Activated CD4-positive, alpha-beta T cell treated with anti-CD3 and anti-CD28 coated beads, Interleukin-2, amount 10 ng/mL, durations not matched to agents 7 days and 5 days (primary cell): ENCODE measurements around the gene MOV10L1. TPM values are rescaled to one million over a fixed set of nuclear protein-coding genes. Genes with fewer than 3 reads are reported as not detected.

ENCODE experiments used
- CTCF ChIA-PET: fragments of 350-600 bp; sonication (Branson Sonifier 250); formaldehyde crosslinking; loops from one replicate; lab custom pipeline; 2021; ENCODE audit warnings: antibody characterized with exemption; lab: Charles Lee
- POLR2A ChIA-PET: fragments of 350-600 bp; sonication (Branson Sonifier 250); formaldehyde crosslinking; loops from one replicate; lab custom pipeline; 2021; ENCODE audit warnings: antibody characterized with exemption; lab: Charles Lee
- DNase-seq: peaks from one replicate; pipeline ENCODE4 v3.0.0-alpha.2; 2020
- H3K27ac Mint-ChIP-seq: one replicate; pipeline ENCODE4 v1.8.0; 2021; ENCODE audit warnings: mild to moderate bottlenecking, moderate library complexity, mixed read lengths
- H3K27me3 Mint-ChIP-seq: one replicate; pipeline ENCODE4 v1.8.0; 2021; ENCODE audit warnings: mixed read lengths
- H3K36me3 Mint-ChIP-seq: one replicate; pipeline ENCODE4 v1.8.0; 2021; ENCODE audit warnings: low read depth, mixed read lengths
- H3K4me1 Mint-ChIP-seq: one replicate; pipeline ENCODE4 v1.8.0; 2021; ENCODE audit warnings: mixed read lengths
- H3K4me3 Mint-ChIP-seq: one replicate; pipeline ENCODE4 v1.8.0; 2021; ENCODE audit warnings: mild to moderate bottlenecking, moderate library complexity, mixed read lengths
- H3K9me3 Mint-ChIP-seq: one replicate; pipeline ENCODE4 v1.8.0; 2021; ENCODE audit warnings: mixed read lengths
- total RNA-seq, 2 experiments: library from RNA; stranded (reverse); gene quantifications; one replicate each; pipeline ENCODE4 v1.2.3, GENCODE V29; 2021

The MOV10L1 gene
- total RNA-seq, 2 experiments from 2014 or later = not detected

DNA sequence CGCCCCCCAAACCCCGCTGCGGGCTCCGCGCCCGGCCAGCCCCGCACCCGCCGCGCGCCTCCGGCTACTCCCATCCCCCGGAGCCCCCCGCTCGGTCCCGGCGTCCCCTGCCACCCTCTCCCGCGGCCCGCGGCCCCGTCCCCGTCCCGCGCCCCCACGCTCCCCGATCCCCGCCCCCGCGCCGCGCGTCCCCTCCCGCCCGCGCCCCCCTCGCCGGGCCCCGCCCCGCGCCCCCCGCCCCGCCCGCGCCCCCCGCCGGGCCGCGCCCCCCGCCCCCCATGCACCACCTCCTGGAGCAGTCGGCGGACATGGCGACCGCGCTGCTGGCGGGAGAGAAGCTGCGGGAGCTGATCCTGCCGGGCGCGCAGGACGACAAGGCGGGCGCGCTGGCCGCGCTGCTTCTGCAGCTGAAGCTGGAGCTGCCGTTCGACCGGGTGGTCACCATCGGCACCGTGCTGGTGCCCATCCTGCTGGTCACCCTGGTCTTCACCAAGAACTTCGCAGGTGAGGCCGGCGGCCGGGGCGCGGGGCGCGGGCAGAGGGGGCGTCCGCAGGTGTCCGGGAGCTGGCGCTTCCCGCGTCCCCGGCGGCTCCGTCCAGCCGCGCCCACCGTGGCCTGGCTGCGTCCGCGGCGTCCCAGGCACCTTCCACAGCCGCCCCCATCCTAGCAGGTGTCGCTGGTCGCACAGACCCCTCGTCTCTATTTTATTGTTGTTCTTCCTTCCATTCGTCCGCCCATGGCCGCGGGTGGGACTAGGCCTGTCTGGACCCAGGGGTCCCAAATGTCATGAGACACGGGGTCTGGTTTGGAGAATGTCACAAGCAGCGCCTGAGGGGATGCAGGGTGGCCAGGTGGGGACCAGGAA lies 80.9 kb downstream of the MOV10L1 start, which contains the start of gene PANX2:
TSS of gene PANX2 (plus strand) at position 279 of the 866 bp plus-strand sequence. CDS start at position 279, 0 bp downstream.
- Mint-ChIP-seq H3K36me3 (no peaks in the 10 kb centered on the region), H3K27me3 (peaks cover 37% of the 10 kb centered on the region), H3K4me1 (peaks cover 6% of the 10 kb centered on the region), H3K27ac (no peak within 1 kb of the TSS), H3K4me3 (peak within 1 kb of the TSS; percentile 59), H3K9me3 (no peaks in the 10 kb centered on the region)
- CTCF ChIA-PET = interaction anchor here (0.7 to 1.3 kb wide), 2 partner anchors 17 to 20 kb away, joined by 3 to 4 read pairs; no protein-coding TSS in a partner anchor
- no peak for DNase-seq
- POLR2A ChIA-PET = no interaction called here

DNA sequence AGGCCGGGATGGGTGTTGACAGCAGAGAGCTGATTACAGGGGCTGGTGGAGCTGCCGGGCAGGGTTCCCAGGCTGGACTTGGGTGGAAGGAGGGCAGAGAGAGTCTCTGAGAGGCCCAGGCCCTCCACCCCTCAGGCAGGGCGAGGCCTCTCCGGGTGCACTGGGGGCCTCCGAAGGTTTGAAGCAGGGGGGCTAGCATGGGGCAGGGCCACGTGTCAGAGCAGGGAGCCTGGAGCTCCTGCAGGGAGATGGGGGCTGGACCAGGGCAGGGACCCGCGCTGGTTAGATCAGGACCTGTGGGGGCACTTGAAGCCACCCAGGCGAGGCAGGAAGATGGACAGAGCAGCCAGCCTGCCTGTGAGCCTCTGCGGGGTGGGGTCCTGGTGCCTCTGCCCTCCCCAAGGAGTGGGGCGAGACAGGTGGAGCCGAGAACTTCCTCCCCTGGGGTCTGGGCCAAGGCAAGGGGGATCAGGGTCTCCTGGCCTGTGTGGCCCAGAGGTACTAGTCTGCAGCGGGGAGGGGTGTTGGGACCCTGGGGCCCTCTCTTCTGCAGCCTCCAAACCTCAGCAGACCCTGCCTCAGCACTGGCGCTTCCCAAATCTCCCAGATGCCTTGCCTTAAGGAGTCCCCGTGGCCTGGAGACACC lies 81.6 kb downstream of the MOV10L1 start:
- POLR2A ChIA-PET = no interaction called here
- CTCF ChIA-PET = interaction anchor here (0.7 to 1.3 kb wide), 2 partner anchors 16 to 19 kb away, joined by 3 to 4 read pairs; no protein-coding TSS in a partner anchor
- no peak for DNase-seq

GRCh38 chr22:50171965-50172421 lies 82.2 kb downstream of the MOV10L1 start:
- ChIA-PET POLR2A (no interaction called here), CTCF (no interaction called here)
- Mint-ChIP-seq H3K36me3 (no peaks in the 10 kb centered on the region), H3K4me3 (peak overlapping the region; percentile 15), H3K4me1 (peaks cover 6% of the 10 kb centered on the region), H3K27ac (no peak overlapping the region), H3K9me3 (no peaks in the 10 kb centered on the region), H3K27me3 (peaks cover 37% of the 10 kb centered on the region)
- DNase-seq = no peak

More for the DNA sequence above, 81.6 kb downstream of the MOV10L1 start:
- H3K27me3 Mint-ChIP-seq = peaks cover 37% of the 10 kb centered on the region
- H3K4me1 Mint-ChIP-seq = peaks cover 6% of the 10 kb centered on the region
- no peak overlapping the region for H3K27ac Mint-ChIP-seq
- H3K36me3 Mint-ChIP-seq = no peaks in the 10 kb centered on the region
- no peaks in the 10 kb centered on the region for H3K9me3 Mint-ChIP-seq
- H3K4me3 Mint-ChIP-seq = peak overlapping the region; percentile 59

- CTCF ChIA-PET = interaction anchor here (0.7 to 1.0 kb wide), 2 partner anchors 9 to 11 kb away, joined by 3 read pairs; no protein-coding TSS in a partner anchor
- POLR2A ChIA-PET = no interaction called here
- peaks cover 26% of the 10 kb centered on the region for H3K27me3 Mint-ChIP-seq
- no peaks in the 10 kb centered on the region for H3K36me3 Mint-ChIP-seq
- H3K9me3 Mint-ChIP-seq = no peaks in the 10 kb centered on the region
- no peak overlapping the region for H3K27ac Mint-ChIP-seq
- no peak overlapping the region for H3K4me3 Mint-ChIP-seq
- peaks cover 6% of the 10 kb centered on the region for H3K4me1 Mint-ChIP-seq
- no peak for DNase-seq
Measured at GRCh38 chr22:50173311-50173982, 83.6 kb downstream of the MOV10L1 start.

DNA sequence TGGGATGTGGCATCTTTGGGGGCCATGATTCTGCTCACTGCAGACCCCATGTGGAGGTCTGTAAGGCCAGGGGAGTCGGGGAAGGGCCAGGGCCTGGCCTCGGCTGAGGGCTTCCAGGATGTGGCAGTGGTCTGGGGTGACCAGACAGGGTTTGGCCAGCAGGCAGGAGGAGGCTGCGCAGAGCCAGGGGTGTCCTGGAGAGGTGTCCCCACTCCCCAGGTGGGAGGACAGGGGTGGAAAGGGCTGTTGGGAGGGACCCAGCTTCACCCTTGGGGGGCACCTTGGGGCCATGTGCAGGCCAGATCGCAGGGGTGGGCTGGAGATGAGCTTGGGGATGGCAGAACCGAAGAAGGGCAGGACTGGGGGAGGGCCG lies 84.2 kb downstream of the MOV10L1 start:
- no peak for DNase-seq
- Mint-ChIP-seq H3K4me1 (peaks cover 6% of the 10 kb centered on the region), H3K27me3 (peaks cover 21% of the 10 kb centered on the region), H3K9me3 (no peaks in the 10 kb centered on the region), H3K4me3 (no peak overlapping the region), H3K27ac (no peak overlapping the region), H3K36me3 (no peaks in the 10 kb centered on the region)
- CTCF ChIA-PET = interaction anchor here (1.0 kb wide), 1 partner anchor 10 kb away, joined by 3 read pairs; no protein-coding TSS in a partner anchor
- POLR2A ChIA-PET = no interaction called here

- Mint-ChIP-seq H3K4me3 (no peak overlapping the region), H3K27ac (no peak overlapping the region), H3K9me3 (no peaks in the 10 kb centered on the region), H3K4me1 (peaks cover 5% of the 10 kb centered on the region), H3K27me3 (peaks cover 17% of the 10 kb centered on the region), H3K36me3 (no peaks in the 10 kb centered on the region)
- no peak for DNase-seq
- POLR2A ChIA-PET = no interaction called here
- CTCF ChIA-PET = interaction anchor here (0.6 to 1.0 kb wide), 3 partner anchors 10 to 446 kb away, joined by 3 to 4 read pairs (median 3); no protein-coding TSS in a partner anchor
Measured at GRCh38 chr22:50174382-50175190, 84.8 kb downstream of the MOV10L1 start.

DNA sequence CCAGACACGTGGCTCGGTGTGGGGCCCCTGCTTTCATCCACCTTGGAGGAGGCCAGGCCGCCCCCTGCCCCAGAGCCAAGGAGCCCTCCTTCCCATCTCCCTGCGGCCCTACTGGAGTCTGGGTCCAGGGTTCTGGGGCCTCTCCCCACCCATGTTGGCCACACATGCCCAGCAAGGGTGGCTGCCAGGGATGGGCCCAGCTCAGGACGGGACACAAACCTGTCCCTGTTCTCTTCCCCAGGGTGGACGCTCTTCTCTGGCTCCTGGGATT lies 85.3 kb downstream of the MOV10L1 start:
- Mint-ChIP-seq H3K36me3 (no peaks in the 10 kb centered on the region), H3K4me3 (no peak overlapping the region), H3K27me3 (peaks cover 17% of the 10 kb centered on the region), H3K9me3 (no peaks in the 10 kb centered on the region), H3K4me1 (peaks cover 8% of the 10 kb centered on the region), H3K27ac (no peak overlapping the region)
- no peak for DNase-seq
- ChIA-PET POLR2A (no interaction called here), CTCF (interaction anchor here (0.8 kb wide), 1 partner anchor 446 kb away, joined by 3 read pairs; no protein-coding TSS in a partner anchor)

- ChIA-PET CTCF (interaction anchor here (1.4 kb wide), 1 partner anchor 14 kb away, joined by 4 read pairs; no protein-coding TSS in a partner anchor), POLR2A (no interaction called here)
Measured at GRCh38 chr22:50175921-50176849, 86.4 kb downstream of the MOV10L1 start.

DNA sequence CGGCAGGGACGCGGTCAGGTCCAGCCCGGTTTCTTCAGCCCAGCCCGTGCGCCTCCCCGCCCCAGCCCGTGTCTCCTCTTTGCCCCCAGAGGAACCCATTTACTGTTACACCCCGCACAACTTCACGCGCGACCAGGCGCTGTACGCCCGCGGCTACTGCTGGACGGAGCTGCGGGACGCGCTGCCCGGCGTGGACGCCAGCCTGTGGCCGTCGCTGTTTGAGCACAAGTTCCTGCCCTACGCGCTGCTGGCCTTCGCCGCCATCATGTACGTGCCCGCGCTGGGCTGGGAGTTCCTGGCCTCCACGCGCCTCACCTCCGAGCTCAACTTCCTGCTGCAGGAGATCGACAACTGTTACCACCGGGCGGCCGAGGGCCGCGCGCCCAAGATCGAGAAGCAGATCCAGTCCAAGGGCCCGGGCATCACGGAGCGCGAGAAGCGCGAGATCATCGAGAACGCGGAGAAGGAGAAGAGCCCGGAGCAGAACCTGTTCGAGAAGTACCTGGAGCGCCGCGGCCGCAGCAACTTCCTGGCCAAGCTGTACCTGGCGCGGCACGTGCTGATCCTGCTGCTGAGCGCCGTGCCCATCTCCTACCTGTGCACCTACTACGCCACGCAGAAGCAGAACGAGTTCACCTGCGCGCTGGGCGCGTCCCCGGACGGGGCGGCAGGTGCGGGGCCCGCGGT lies 87.2 kb downstream of the MOV10L1 start:
- Mint-ChIP-seq H3K9me3 (no peaks in the 10 kb centered on the region), H3K36me3 (no peaks in the 10 kb centered on the region), H3K4me3 (no peak overlapping the region), H3K4me1 (peaks cover 4% of the 10 kb centered on the region), H3K27ac (no peak overlapping the region), H3K27me3 (peaks cover 8% of the 10 kb centered on the region)
- ChIA-PET CTCF (interaction anchor here (1.4 kb wide), 1 partner anchor 13 kb away, joined by 4 read pairs; no protein-coding TSS in a partner anchor), POLR2A (no interaction called here)
- DNase-seq = no peak

More at GRCh38 chr22:50175921-50176849, 86.4 kb downstream of the MOV10L1 start:
- Mint-ChIP-seq H3K27me3 (peaks cover 14% of the 10 kb centered on the region), H3K27ac (no peak overlapping the region), H3K4me1 (peaks cover 5% of the 10 kb centered on the region), H3K9me3 (no peaks in the 10 kb centered on the region), H3K4me3 (no peak overlapping the region), H3K36me3 (no peaks in the 10 kb centered on the region)
- no peak for DNase-seq

DNA sequence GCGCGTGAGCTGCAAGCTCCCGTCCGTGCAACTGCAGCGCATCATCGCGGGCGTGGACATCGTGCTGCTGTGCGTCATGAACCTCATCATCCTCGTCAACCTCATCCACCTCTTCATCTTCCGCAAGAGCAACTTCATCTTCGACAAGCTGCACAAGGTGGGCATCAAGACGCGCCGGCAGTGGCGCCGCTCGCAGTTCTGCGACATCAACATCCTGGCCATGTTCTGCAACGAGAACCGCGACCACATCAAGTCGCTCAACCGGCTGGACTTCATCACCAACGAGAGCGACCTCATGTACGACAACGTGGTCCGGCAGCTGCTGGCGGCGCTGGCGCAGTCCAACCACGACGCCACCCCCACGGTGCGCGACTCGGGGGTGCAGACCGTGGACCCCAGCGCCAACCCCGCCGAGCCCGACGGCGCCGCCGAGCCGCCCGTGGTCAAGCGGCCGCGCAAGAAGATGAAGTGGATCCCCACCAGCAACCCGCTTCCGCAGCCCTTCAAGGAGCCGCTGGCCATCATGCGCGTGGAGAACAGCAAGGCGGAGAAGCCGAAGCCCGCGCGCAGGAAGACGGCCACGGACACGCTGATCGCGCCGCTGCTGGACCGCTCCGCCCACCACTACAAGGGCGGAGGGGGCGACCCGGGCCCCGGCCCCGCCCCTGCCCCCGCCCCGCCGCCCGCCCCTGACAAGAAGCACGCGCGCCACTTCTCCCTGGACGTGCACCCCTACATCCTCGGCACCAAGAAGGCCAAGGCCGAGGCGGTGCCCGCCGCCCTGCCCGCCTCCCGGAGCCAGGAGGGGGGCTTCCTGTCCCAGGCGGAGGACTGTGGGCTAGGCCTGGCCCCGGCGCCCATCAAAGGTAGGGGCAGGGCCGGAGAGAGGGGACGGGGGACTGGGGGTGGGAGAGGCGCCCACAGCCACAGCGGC lies 88.0 kb downstream of the MOV10L1 start:
- Mint-ChIP-seq H3K4me1 (peaks cover 4% of the 10 kb centered on the region), H3K36me3 (no peaks in the 10 kb centered on the region), H3K27me3 (peaks cover 3% of the 10 kb centered on the region), H3K27ac (no peak overlapping the region), H3K4me3 (no peak overlapping the region), H3K9me3 (no peaks in the 10 kb centered on the region)
- DNase-seq = no peak
- CTCF ChIA-PET = no interaction called here
- POLR2A ChIA-PET = no interaction called here
